GM19238 (cell line): ENCODE results near the gene FBXW8.

Experiments
- DNase-seq: peaks from one replicate; pipeline ENCODE4 v3.0.0; 2011; ENCODE audit warnings: low spot score; ENCODE audit not compliant: insufficient read length

Gene FBXW8

GRCh38 chr12:117037289-117038022 lies 126.7 kb downstream of the FBXW8 start:
- no peak for DNase-seq

GRCh38 chr12:117038023-117038680 lies 127.4 kb downstream of the FBXW8 start:
- no peak for DNase-seq

- DNase-seq: no peak
Observed at GRCh38 chr12:117038919-117039318, 128.2 kb downstream of the FBXW8 start.

GRCh38 chr12:117039891-117040309 lies 129.2 kb downstream of the FBXW8 start:
- no peak for DNase-seq

- no peak for DNase-seq
Observed at GRCh38 chr12:117040496-117040895, 129.7 kb downstream of the FBXW8 start.

- DNase-seq: no peak
Observed at GRCh38 chr12:117041798-117042170, 131.0 kb downstream of the FBXW8 start.

GRCh38 chr12:117042171-117042842 lies 131.6 kb downstream of the FBXW8 start:
- DNase-seq: no peak

- DNase-seq: no peak
Observed at GRCh38 chr12:117042862-117043261, 132.1 kb downstream of the FBXW8 start.

- no peak for DNase-seq
Observed at GRCh38 chr12:117044311-117044710, 133.6 kb downstream of the FBXW8 start.

- DNase-seq: no peak
Observed at GRCh38 chr12:117044790-117045159, 134.0 kb downstream of the FBXW8 start.

GRCh38 chr12:117045160-117046010 lies 134.6 kb downstream of the FBXW8 start:
- DNase-seq: no peak

GRCh38 chr12:117046011-117046369 lies 135.2 kb downstream of the FBXW8 start:
- DNase-seq: no peak

- no peak for DNase-seq
Observed at GRCh38 chr12:117046425-117046824, 135.7 kb downstream of the FBXW8 start.

GRCh38 chr12:117046861-117047530 lies 136.2 kb downstream of the FBXW8 start:
- no peak for DNase-seq

- DNase-seq: no peak
Observed at GRCh38 chr12:117047810-117048584, 137.2 kb downstream of the FBXW8 start.

GRCh38 chr12:117048585-117048904 lies 137.8 kb downstream of the FBXW8 start:
- DNase-seq: no peak

- no peak for DNase-seq
Observed at GRCh38 chr12:117049295-117049694, 138.5 kb downstream of the FBXW8 start.

- DNase-seq: no peak
Observed at GRCh38 chr12:117050060-117050459, 139.3 kb downstream of the FBXW8 start.

- DNase-seq: no peak
Observed at GRCh38 chr12:117051380-117051779, 140.6 kb downstream of the FBXW8 start.

- no peak for DNase-seq
Observed at GRCh38 chr12:117052386-117053049, 141.8 kb downstream of the FBXW8 start.
